GM21723 (cell line): ENCODE measurements around the gene CDKN2B.

Experiments
- ATAC-seq: cut with Tn5 transposase; IDR thresholded peaks from one replicate; pipeline ENCODE4 v1.9.1; 2021; ENCODE audit warnings: mild to moderate bottlenecking, moderate library complexity; ENCODE audit not compliant: unreplicated experiment

The CDKN2B gene

GRCh38 chr9:22035591-22036011, 26.5 kb upstream of the CDKN2B start:
- no peak for ATAC-seq

DNA sequence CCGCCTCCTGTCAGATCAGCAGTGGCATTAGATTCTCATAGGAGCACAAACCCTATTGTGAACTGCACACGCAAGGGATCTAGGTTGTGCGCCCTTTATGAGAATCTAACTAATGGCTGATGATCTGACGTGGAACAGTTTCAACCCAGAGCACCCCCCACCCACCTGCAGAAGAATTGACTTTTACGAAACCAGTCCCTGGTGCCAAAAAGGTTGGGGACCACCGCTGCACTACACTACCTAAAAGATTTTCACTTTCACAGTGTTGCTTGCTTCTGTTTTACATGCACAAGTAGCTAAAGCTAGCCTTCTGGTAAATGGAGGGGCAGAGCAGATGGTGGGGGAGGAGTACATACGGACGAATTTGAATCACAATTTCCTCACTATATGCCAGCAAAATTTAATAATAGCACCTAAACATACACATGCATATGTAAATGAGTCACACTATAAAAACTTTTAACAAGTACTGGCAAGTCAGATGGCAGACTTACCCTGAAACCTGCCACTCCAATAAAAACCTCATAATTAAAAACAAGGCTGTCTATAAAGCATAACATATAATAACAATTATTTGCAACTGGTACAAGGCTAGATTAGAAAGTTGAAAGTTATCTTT, 24.0 kb upstream of the CDKN2B start:
- ATAC-seq, result no peak

DNA sequence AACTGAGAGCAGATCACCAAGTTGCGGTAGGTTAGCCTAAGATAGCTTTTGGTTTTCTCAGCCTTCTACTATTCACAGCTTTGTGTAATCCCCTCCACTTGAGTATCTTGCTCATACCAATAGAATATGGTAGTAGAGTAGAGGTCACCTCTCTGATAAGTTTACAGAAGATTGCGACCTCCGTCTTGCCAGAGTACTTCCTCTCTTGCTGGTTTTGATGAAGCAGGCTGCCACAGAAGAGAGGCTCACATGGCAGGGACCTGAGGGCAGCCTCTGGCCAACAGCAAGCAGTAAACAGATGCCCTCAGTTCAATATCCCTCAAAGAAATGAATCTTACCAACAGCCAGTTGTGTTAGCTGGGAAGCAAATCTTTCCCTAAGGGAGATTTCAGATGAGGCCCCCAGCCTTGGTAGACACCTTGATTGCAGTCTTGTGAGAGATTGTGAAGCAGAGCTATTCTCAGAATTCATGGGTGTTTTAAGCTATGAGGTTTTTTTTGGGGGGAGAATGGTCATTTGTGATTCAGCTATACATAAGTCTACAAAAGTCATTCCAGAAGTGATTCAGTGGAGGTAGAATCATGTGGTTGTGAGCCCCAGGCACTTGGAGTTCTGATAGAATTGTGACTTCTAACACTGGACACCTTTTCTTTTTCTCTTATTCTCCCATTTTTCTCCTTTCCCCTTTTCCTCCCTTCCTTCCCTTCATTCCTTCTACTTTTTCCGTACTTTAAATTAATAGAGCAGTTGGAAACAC, 22.7 kb upstream of the CDKN2B start:
- ATAC-seq, result no peak

DNA sequence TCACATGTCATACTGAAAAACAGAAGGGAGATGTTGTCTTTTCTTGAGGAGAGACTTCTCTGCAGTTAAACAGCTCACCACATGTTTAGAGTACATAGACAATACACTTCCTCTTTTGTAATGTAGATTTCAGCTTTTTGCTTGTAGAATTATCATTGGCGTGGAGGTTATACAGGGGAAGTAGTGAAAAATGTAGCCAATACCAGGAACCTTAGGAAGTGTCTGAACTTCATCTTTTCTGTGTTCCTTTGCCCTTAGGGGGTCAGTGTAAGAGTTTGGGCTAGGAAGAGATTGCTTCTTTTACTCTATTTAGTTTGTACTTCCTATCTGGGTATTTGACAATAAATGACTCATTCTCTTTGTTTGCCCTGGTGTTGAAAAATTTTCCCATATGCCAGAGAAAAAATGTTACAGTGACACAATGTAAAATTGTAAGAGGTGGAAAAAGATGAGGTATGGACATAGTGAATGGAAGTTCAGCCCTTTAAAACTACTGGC, 21.0 kb upstream of the CDKN2B start:
- peak; percentile 91 for ATAC-seq

DNA sequence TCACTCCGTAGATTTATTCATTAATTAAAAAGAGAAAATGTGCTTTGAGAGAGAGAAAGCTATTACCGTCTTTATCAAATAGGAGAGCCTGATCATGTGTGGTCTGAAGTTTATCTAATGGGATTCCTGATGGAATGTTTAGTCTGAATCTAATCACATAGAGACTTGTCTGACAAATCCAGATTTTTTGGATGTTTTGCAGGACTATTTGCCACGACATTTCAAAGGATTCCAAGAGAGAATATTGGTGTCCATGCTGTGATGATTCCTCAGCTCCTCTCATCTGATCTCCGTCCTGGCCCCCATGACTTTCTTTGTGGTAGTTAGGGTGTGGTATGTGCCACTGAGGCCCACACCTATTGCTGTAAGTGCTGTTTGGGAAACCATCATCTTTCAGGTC, 20.1 kb upstream of the CDKN2B start:
- no peak for ATAC-seq

DNA sequence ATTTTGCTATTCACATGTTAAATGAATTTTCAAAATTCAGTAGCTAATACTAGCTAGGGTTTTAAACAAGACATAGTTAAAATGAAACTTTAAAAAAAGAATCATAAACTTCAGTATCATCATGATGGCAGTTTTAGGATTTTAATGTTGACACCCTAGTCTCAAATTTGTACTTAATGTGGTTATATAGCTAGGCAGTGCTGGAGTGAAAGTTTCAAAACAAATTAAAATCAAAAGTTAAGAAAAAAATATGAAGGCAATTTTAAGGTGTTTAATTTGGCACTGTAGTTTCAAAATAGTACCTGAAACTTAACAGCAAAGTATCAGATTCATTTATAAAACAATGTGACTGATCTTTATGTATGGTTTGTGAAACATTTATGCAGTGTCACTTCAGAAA, 19.3 kb upstream of the CDKN2B start:
- no peak for ATAC-seq

DNA sequence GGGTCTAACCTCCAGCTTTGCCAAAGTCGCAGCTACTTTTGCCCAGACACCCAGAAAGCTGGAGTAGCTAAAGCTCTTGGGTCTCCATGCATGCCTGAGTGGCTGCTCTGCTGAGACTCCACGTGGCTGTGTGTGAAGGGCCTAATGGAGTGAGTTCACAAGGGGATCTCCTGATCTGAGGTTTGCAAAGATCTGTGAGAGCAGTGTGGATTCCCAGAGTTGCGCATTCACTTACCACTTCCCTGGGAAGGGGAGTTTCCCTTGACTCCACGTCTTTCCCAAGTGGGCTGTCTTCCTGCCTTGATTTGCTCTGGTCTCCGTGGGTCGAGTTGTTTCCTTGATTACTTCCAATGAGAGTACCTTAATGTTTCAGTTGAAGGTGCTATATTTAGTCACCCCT, 17.6 kb upstream of the CDKN2B start:
- ATAC-seq, result no peak

GRCh38 chr9:22022396-22022795, 13.3 kb upstream of the CDKN2B start:
- no peak for ATAC-seq

DNA sequence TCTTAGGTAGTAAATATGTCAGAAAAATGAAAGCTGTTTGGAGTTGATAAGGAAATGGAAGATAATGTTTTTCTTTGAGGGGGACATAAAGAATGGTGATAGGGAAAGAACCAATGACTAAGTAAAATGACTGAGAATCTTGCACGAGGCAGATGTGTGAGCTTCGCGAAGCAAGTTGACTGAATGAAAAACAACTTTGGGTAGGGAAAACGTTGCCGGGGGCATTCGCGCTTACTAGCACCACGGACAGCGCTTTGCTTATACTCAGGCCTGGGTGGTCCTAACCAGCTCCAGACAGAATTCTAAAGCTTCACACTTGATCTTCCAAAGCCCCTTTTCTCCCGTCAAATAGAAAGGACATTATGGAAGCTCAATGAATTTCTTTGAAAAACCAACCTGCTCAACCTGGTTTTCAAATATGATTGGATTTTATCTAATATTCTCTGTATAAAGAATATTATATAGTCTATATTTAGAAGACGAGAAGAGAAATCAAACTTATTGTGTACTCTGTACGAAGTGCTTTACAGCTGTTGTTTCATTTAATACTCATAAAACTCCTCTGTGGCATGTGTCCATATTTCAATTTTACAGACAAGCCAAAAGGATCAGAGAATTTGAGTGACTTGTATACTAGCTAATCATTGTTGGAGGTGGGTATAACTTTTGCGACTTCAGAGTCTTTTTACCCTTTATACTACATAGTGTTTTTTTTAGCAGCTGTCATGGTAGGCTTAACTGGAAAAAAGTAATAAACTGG, 1.9 kb upstream of the CDKN2B start:
- no peak for ATAC-seq

DNA sequence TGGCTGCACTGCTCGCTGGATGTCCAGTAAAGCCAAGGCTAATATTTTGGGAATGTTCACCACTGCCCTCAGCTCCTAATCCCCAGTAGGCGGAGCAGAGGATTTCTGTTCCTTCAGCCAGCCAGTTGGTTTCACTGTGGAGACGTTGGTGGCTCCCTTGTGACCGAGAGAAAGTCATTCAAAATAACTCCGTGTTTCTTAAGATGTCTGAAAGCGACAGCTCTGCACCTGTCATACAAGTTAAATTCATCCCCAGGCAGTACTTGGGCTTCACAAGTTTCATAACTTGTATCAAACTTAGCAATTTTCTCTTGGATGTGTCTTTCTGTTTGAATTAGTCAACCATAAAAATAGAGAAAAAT, 382 bp upstream of the CDKN2B start:
- ATAC-seq, result peak; percentile 52

GRCh38 chr9:22008384-22008716, 755 bp downstream of the CDKN2B start:
- peak; percentile 1 for ATAC-seq

- no peak for ATAC-seq
These were observed 3.2 kb downstream of the CDKN2B start for GRCh38 chr9:22005702-22006606.

- ATAC-seq, result no peak
These were observed 3.9 kb downstream of the CDKN2B start for GRCh38 chr9:22005021-22005701.

DNA sequence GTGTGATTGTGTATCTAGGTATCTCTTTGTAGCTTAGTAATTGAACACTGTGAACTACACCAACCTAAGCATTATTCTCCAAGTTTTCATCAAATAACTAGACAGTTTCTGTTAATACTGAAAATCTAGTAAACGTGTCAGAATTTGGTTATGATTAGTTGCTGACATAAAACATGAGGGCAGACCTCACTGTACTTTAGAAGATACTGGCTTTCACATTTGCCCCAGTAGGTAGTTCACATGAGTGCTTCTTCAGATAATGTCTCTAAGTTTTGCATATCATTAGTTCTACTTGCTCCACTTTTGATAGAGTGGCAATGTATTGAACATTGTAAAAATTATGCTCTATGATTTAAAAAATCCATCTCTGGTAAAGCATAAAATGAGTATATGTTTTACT, 7.1 kb downstream of the CDKN2B start:
- no peak for ATAC-seq

GRCh38 chr9:21998026-21998425, 11.1 kb downstream of the CDKN2B start:
- ATAC-seq, result no peak

DNA sequence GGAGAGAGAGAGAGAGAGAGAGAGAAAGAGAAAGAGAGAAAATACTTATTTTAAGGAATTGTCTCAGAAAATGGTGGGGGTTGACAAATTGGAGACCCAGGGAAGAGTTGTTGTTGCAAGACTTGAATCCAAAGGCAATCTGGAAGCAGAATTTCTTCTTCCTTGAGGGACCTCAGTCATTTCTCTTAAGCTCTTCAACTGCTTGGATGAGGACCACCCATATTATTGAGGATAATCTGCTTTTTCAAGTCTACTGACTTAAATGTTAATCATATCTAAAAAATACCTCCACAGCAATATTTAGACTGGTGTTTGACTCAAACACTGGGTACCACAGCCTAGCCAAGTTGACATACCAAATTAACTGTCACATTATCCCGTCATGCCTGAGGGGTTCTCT, 11.6 kb downstream of the CDKN2B start:
- ATAC-seq, result no peak

DNA sequence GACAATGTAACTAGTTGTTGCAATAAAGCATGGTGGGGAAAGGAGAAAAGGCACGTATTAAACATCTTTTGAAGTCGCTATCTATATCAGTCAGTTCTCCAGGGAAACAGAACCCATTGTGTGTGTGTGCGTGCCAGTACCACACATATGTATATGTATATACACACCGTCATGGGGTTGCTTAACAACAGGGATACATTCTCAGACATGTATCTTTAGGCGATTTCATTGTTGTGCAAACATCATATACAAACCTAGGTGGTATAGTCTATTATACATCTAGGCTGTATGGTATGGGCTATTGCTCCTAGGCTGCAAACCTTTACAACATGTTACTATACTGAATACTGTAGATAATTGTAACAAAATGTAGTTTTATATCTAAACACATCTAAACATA, 12.2 kb downstream of the CDKN2B start:
- ATAC-seq, result no peak

- no peak for ATAC-seq
These were observed 12.7 kb downstream of the CDKN2B start for GRCh38 chr9:21996438-21996837.

GRCh38 chr9:21995666-21996398, 13.3 kb downstream of the CDKN2B start:
- ATAC-seq, result peak; percentile 31
